ENCODE data around the gene ABI3BP.
A peak's percentile ranks its signal among the peaks of the same experiment; 100 is the strongest.

The ABI3BP gene

DNA sequence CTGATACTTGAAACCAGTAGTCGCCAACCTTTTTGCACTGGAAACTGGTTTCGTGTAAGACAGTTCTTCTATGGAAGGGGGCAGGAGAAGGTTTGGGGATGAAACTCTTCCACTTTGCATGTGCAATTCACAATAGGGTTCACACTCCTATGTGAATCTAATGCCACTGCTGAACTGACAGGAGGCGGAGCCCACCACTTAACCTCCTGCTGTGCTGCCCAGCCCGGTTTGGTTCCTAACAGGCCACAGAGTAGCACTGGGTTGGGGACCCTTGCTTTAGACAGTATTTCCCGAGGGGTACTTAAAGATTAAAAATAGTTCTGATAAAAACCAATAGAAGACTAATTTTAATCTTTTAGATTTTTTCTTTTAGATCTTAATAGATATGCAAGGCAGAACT lies 272.8 kb downstream of the ABI3BP start:
- no peak for DNase-seq (ENCODE audit: low spot score)

DNA sequence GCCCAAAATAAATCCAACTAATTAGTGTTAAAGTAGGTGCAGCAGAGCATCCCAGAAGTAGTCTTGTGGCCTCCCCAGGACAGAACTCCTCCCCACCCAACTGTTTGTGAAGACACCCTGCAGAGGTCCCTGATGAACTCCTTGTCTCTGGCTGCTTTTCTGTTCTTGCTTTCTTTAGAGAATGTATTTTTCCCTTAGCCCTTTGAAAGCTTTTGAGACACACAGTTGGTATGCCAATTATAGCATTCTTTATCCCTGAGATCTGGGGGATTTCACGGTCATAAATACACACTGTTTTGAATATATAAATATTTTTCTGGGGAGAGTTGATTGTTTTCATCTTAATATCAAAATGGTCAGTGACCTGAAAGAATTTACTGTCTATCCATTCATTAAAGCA lies 274.1 kb downstream of the ABI3BP start:
- DNase-seq (ENCODE audit: low spot score): no peak

- no peak for DNase-seq (ENCODE audit: low spot score)
These were observed 275.4 kb downstream of the ABI3BP start for GRCh38 chr3:100717637-100718487.

DNA sequence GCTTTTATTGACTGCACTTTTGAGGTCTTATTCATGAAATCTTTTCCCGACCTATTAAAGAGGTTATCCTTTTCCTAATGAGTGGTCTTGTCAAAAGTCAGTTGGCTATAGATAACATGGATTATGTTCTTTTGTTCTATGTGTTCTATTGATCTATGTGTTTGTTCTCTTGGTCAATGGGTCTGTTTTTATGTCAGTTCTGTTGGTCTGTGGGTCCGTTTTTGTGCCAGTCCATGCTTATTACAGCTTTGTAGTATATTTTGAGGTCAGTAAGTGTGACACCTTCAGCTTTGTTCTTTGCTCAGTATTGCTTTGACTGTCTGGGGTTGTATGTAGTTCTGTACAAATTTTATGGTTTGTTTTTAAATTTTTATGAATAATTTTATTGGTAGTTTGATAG lies 276.2 kb downstream of the ABI3BP start:
- DNase-seq (ENCODE audit: low spot score): no peak

DNA sequence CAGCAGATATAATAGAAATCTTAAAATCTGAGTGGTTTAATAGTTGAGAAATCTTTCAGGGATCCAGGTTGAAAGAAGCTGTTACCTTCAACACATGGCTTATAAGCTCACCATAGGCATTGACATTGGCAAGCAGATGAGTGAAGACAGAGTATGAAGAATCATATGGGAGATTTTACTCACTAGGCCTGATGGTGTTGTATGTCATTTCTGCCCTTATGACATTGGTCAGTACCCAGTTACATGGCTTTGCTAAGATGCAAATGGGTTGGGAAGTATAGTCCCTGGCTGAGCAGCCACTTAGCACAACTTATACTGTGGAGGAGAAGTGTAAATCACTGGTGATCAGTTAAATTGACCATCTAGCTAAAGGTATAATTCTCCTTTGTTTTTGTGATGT lies 278.0 kb downstream of the ABI3BP start:
- no peak for DNase-seq (ENCODE audit: low spot score)

GRCh38 chr3:100710261-100710968 lies 282.8 kb downstream of the ABI3BP start:
- peak; percentile 44 for DNase-seq (ENCODE audit: low spot score)

DNA sequence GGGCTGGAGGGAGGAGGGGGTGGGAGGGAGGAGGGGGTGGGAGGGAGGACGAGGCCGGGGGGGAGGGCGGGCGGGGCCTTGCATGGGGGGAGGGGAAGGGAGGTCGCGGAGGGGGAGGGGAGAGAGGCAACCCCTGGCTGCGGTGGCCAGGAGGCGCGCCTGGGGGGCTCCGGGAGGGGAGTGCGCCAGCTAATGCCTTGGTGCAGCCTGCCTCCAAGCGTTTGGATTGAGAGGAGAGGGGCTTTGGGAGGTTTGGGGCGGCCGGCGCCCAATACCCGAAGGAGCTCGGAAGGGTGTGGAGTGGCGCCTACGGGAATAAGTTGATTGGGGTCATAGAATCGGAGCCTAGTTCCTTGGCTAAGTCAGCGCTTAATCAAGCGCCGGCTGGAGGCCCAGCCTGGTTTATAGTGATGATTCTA lies 283.4 kb downstream of the ABI3BP start:
- no peak for DNase-seq (ENCODE audit: low spot score)

DNA sequence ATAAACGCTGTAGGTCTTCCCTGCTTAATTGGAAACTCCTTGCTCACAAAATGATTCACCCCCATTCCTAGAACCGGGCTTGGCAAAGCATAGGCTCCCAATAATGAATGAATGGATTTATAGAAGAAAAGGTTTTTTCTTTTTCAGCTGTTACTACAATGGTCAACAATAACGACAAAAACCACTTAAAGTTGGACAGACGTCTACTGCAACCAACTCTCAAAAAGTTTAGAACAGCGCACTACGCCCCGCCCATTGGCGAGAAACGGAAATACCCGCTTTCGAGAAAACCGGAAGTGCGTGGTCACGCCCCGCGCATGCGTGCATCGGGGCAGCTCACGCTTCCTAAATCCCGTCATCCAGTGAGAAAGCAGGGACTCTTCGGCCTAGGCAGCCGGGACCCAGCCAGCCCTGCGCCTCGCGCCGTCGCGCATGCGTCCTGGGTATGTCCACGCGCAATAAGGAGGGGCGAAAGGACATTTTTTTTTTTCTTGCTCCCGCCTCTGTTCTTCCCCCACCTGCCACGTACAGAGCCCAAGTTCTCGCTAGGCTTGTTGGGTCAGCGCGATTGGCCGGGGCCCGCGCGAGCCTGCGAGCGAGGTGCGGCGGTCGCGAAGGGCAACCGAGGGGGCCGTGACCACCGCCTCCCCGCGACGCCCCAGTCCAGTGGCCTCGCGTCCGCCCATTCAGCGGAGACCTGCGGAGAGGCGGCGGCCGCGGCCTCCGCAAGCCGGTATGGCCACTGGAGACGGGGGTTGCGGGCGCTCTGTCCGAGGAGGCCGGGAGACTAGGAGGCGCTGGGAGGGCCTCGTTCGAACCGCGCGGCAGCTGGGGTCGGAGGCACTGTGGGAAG lies 284.0 kb downstream of the ABI3BP start, which contains the start of gene TFG:
Gene TFG, plus strand, starts transcription at position 506 of the 853 bp plus-strand sequence. CDS start 4,192 bp downstream, outside the sequence.
- DNase-seq (ENCODE audit: low spot score): peak; percentile 98

- no peak for DNase-seq (ENCODE audit: low spot score)
These were observed 284.6 kb downstream of the ABI3BP start for GRCh38 chr3:100708644-100708988.

DNA sequence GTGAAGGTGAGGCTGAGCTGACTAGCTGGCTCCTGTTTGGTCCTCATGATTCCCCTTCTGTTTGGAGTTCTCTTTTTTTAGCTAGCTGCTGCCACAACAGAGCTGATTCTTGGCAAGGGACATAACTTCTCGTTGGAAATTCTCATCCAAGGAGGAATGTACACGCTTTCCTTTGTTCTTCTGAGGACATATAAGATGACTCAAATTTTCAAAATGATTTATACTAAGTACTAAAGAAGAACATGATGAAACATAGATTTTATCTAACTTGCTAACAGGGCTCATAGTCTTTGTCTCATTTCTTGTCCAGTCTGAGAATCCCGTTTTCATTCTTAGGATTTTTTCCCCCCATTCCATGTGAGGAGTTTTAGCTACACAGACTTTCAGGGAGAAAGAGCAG lies 286.9 kb downstream of the ABI3BP start:
- DNase-seq (ENCODE audit: low spot score): no peak

DNA sequence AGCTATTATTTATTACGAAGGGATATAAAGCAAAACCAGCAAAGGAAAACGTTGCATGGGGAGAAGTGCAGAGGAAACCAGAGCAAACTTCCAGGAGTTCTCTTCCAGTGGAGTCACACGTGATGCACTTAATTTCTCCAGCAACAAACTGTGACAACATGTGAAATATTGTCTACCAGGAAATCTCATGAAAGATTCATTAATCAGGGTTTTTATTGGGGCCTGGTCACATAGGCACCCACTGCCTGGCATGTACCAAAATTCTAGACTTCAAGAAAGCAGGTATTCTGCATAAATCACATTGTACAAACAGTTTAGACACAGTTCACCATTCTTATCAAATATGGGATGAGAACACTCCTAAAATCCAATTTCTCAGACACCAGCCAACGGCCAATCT lies 289.4 kb downstream of the ABI3BP start:
- DNase-seq (ENCODE audit: low spot score): no peak

GRCh38 chr3:100702980-100703345 lies 290.3 kb downstream of the ABI3BP start:
- DNase-seq (ENCODE audit: low spot score): no peak

GRCh38 chr3:100702082-100702979 lies 290.9 kb downstream of the ABI3BP start:
- no peak for DNase-seq (ENCODE audit: low spot score)

- DNase-seq (ENCODE audit: low spot score): no peak
These were observed 292.5 kb downstream of the ABI3BP start for GRCh38 chr3:100700708-100701107.
